Activated CD4-positive, alpha-beta T cell treated with anti-CD3 and anti-CD28 coated beads for 24 hours (primary cell): ENCODE results near the gene NPRL2.

Experiments used
- DNase-seq, 2 donors: peaks; one replicate each; pipeline ENCODE4 v3.0.0-alpha.2; 2020; ENCODE audit warnings: low read depth in 2 of 2

The NPRL2 gene

DNA sequence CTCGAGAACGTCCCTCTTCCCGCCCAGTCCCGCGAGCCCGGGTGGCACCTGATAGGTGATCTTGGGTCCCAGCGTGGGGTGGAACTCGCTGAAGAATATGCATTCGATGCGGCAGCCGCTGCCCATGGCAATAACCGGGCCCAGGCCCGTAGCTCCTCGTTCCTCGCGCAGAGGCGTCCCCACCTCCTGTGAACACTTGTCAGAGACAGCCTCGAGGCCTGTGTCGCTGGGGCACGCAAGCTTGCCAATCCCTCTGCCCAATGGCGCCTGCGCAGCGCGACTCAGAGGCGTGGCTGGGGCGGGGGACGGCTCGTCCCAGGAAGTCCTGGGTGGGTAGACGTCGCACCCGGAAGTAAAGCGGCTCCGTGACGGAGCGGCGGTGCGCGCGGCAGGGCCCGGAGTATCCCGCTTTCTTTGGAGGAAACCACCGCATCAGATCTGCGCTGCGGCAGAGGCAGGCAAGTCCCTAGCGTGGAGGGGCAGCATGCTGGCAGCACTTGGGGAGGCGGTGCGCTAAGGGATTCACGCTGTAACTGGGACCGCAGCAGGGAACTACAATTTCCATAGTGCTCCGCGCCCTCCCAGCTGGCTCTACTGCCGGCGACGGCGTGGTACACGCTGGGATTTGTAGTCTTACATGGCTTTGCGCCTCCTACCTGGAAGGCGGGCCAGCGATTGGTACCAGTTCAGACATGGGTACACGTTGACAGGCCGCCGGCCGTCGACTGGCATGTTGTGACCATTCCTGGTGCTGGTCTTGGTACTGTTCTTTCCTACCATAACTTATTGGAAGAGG lies at the start of gene NPRL2, which contains the start of gene CYB561D2:
TSS of gene NPRL2 (minus strand) at position 249 of the 796 bp plus-strand sequence. CDS start at position 126, 123 bp downstream.
TSS of gene CYB561D2 (plus strand) at position 336 of the 796 bp plus-strand sequence. CDS start 572 bp downstream, outside the sequence.
- DNase-seq, result peak; percentile 98

DNA sequence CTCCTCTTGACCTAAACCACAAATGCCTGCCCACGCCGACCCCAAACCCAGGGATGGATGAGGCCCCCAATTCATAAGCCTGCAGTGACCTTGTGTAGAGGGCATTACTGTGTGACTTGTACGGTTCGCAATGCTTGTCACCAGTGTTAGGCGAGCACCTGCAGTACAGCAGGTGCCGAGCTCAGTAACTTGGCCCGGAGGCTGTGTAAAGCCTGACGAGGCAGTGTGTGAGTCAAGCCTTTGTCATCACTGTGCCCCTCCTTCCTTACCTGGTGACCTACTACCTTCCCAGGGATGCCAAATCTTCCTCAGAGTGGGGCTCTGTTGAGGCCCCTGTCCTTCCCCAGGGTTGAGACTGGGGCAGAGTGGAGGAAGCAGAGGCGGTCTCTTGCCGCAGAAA lies 45.9 kb upstream of the NPRL2 start:
- DNase-seq, result no peak

DNA sequence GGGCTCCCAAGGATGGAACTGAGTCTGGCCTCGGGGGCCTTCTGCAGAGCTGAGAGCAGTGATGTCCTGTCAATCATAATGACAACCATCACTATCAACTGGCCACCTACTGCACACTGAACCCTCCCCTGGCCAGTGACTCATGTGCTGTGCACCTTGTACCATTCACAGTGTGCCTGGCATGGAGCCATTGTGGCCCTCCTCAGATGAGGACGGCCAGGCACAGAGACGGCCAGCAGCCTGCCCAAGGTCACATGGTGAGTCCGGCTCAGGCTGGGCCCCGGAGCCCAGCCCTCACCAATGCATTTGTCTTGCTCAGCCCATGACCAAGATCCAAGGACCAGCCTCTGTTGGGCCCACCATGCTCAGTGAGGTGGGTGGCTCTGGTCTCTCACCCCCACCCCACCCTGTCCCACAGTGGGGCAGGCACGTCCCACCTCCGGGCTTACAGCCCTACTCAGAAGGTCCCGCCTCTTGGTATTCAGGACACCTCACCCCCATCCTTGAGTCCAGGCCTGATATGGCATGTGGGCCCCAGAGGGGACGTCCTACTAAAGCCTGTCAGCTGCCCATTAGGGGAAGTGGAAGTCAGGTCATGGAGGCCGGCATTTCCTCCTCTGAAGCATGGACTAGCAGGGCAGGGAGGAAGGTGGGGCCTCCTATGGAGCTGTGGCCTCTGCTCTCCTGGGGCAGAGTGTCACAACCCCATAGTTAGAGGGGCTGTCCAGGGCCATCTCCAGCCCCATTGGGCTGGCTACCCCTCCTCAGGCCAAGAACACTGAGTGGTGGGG lies 44.7 kb upstream of the NPRL2 start:
- DNase-seq, result no peak

DNA sequence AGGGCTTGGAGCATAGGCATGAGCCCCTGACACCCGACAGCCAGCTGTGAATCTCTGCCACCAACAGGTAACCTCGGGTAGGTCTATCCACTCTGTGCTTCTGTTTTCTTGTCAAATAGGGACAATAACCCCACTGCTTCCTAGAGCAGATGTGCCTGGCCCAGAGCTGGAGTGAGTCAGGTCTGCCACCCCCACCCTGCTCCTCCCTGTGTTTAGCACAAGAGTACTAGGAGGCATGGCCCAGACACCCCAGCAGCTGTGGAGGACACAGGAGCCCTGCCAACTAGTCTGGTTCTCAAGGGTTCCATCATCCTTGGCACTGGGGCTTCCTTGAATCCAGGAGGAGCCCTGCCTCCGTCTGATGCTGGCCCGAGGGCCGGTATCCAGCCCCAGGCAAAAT lies 42.5 kb upstream of the NPRL2 start:
- DNase-seq, result no peak

DNA sequence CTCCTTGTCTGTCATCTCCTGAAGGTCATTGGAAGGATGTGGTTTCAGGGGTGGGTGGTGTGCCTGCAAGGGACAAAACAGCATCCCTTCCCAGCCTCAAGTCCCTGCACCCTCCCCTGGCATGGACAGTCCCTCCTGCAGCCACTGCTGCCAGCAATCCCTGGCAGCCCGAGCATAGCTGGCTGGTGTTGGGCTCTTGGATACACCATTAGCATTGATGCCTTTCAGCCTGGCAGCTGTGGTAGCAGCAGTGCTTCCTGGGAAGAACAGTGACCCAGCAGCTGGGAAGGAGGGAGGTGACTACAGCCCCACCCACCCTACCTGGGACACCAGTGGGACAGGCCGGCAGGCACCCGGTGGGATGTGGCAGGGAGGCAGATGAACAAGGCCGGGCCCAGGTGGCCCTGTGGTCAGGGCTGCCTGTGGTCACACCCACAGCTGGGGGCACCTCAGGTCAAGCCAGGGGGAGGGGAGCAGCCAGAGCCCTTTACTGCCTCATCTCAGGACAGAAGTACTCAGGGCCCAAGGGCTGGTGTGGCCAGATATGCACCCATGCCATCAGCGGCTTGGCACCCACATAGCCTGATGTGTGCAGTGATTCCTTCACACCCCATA lies 41.6 kb upstream of the NPRL2 start:
- DNase-seq, result no peak

DNA sequence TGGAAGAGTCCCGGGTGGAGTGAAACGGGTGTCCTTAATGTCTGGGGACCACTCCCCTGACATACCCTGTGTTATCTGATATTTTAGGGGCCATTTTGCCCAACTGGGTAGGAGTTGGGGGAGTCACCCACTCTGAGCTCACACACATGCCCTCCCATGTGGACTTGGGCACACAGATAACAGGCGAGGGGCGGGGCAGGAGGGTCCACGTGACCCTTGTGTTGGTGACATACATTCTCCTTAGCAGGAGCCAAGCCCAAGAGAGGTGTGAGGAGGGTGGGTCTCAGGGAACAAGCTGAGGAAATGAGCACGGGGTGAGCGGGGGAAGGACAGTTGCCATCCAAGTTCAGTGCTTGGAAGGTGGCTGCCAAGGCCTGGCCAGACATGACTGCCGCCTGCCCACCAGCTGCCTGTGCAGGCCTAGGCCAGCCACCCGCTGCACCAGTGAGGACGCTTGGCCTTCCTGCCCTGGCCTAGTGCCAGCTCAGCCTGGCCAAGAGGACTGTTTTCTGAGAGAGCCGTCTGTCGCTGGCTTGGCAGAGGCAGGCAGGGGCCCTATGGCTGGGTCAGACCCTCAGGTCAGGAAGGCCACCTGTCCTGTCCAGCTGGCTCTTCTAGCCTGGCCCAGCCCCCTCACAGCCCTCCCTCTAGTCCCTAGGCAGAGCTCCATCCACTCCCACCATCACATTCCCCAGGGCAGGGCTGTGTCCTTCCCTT lies 40.1 kb upstream of the NPRL2 start:
- DNase-seq, result no peak

DNA sequence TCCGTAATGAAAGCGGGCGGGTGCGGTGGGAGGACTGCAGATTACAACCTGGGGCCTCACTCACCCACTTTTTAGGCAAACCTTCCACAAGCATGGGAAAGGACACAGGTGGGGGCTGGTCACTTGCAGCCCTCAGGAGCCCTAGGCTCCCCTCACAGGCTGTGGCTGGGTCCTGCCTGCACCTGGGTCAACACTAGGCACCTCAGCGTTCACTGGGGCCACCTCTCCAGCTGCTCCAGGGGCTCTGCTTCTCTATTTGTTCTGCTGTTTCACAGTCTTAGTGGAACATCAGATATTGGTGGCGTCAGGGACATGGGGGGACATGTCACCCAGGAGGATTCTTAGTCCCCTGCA lies 38.8 kb upstream of the NPRL2 start:
- DNase-seq, result no peak

DNA sequence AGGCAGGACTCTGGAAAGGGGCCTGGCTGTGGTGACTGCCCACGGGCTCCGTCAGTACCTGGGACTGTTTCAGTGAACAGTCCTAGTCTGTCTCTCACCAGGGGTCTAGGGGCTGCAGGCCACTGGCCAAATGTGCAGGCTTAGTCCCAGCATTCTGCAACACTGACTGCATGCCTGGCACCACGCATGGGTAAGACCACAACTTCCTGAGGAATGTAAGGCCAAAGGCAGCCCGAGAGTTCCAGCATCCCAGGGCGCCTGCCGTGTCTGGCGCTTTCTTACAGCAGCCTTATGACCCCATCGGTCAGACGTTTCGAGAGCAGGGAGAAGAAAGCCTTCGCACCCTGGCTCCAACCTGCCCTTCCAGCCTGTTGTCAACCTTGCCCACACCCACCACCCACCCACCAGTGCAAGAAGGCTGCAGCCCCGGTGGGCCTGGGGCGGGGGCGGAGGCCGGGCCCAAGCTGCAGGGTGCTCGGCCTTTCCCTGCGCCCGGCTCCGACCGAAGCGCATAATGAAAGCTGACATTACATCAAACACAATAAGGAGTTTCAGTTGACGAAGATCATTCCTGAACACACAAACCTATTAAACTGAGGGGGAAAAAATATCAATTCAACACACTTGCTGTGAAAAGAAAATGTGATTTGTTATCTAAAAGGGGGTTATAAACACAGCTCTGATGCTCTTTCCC lies 38.3 kb upstream of the NPRL2 start:
- no peak for DNase-seq

DNA sequence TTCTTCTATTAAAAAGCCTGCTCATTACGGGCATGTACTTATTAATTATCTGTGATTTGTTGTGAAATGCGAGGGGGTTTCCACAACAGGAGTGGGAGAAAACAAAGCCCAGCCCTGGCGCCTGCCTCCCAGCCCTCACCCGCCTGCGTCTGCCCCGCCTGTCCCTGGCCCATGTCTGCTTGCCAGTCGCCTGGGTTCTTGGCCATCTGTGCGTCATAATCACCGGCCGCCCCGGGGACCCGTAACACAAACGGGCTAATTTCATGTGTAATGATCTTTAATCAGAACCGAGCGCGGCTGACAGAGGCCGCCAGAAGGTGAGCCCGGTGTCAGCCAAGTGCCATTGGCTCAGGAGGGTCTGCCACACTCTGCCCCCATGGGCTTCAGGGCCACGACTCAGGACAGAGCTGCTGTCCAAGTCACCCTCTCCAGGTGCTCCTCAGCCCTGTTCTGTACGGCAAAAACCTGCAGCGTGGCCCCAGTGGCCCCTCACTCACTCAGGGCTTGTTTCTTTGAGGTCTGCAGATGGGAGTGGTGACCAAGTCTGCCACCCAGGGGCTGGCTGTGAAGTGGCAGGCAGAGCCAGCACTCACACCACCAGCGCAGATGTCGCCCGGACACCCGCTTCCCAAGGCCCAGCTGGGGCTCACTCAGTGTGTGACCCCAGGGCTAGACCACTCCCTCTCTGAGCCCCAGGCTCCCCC lies 37.6 kb upstream of the NPRL2 start:
- DNase-seq, result no peak

DNA sequence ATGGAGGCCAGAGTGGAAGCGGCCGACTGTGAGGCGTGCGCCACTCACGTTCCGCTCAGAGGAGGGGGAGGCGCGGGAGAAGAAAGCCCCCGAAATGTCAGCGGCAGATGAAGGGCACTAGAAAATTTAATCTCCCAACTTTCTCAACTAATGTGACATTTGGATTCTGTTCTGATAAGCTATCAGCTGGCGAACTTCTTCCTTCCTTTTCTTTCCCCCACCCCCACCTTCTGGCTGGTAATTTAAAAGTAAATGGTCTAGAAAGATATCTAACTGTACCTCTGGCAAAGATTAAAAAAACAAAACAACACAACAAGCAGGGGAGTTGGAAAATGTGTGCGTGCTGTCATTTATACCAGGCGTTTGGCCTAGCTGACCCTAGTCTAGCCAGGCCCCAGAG lies 35.2 kb upstream of the NPRL2 start:
- DNase-seq, result no peak

DNA sequence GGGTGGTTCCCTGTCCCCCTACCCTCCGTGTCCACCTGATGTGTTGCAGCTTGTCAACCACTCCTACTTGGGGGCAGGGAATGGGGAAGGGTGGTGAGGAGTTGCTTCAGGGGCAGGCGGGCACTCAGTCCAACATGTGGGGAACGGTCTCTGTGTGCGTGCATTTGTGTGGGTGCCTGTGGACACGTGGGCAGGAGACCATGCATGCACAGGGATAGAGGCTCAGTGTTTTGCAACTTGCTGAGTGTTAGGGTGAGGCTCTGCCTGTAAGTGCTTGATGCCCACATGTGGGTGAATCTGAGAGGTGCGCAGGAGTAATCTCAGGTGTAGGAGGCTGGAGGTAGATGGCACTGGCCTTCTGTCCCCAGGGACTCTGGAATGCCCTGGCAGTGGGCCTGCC lies 33.2 kb upstream of the NPRL2 start:
- DNase-seq, result no peak

DNA sequence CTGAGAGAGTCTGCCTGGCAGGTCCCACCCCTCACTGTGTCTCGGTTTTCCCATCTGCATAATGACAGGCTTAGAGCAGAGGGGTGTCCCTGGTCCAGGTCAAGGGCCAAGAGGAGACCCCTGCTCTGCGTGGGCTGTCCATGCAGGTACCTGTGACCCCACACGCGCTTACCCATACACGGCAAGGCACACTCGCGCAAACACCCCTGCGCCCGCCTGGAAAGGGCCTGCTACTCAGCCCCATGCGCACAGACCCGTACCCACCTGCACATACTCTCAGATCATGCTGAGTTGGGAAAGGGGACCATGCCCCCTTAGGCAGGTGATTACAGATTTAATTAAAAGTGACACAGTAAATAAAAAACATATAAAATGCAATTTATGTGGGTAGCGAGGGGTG lies 32.1 kb upstream of the NPRL2 start:
- no peak for DNase-seq

DNA sequence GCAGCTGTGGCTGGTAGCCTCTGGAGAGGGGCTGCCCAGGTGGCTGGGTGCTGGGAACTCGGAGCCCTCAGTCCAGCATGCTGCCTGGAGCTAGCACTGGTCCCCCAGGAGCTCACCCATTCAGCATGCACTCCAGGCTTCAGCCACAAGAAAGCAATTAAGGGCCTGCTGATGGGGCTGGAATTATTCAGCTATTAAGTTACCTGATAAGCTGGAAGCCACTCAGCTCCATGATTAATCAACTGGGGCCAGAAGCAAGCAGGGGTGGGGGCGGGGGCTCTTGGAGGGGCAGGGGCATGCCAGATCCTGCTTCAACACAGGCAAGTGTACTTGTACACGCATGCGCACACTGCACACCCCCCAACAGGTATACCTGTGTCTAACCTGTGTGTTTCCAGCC lies 30.8 kb upstream of the NPRL2 start:
- DNase-seq, result no peak

DNA sequence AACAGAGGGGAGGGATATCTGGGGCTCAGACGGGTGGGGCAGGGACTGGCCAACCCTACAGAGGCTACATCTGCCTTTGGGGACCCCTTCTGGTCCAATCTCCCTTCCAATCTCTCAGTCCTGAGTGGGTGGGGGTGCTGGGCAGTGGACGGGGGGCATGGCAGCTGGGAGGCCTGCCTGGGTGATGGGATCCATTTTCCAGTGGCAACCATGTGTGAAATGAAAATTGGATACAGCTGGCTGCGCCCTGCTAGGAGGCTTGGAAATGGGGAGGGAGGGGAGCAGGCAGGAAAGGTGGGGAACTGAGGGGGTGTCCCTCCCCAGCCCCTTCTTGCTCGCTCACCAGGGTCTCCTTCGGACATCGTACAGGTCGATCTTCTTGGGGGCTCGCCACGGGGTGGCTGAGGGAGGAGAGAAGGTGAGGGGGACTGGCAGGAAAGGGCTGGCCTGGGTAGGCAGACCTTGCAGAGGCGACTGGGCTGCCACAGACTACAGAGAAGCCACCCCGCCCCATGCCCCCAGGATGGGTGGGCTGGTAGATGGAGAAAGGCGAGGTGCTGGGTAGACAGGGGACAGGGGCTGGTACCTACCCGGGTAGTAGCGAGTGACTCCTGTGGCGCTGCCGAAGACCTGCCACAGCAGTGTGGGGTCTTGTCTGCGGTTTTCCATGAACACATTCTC lies 30.0 kb upstream of the NPRL2 start:
- DNase-seq, result no peak

DNA sequence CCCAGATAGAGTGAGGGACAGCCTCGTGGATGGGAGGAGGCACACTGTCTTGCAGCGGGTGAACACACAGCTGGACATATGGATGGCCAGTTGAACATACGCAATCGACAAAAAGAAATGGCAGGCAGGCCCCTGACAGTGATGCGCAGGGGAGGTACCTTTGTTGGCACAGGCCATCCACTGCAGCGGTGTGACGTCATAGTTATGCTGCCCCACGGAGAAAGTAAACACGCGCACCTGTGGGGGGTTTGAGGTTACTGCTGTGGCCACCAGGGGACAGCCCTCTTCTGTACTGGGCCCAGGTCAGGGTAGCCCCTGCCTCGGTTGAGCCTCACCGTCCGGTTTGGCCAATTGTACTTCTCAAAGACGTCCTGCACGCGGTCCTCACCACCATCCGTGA lies 28.2 kb upstream of the NPRL2 start:
- no peak for DNase-seq

DNA sequence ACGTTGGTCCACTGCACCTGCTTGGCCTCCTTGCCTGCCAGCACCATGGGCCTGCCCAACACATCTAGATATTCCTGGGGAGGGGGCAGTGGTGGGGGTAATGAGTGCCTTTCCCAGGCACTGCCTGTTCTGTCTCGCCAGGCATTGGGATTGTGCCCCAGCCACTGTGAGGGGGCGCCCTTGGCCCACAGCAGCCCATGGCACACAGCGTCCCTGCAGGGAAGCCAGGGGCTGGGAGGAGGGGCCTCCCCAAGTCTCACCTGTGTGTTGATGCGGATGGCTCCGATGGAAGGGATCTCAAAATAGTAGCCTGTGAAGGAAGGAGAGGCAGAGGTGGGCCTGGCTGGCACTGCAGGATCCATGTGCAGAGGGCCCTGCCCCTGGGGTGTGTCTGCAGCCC lies 27.4 kb upstream of the NPRL2 start:
- no peak for DNase-seq

DNA sequence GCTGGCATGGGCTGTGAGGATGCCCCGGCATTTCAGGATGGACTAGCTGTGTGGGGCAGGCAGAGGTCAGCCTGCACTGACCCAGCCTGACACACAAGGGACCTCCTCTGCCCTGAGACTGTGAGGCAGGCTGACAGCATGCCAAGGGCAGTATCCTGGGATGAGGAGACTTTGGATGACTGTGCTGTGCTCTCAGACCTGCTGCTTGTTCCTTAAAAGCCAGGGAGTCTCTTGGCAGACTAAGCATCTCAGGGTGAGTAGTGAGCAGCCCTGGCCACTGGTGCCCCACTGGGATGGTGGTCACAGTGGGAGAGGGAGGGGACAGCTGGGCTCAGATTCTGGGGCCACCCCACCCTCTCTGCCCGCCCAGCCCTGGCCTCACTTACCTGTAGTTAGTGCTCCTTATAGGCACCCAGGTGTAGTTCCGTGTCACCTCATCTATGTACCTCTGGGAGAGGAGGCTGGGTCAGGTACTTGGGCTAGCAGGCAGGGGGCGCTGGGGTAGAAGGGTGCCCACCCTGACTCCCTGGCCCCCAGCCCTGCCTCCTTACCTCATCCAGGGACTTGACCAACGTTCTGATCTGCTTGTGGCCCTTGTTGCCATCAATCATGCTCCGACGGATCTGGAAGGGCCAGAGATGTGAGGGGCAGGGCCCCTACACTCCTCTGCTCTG lies 24.8 kb upstream of the NPRL2 start:
- DNase-seq, result no peak

DNA sequence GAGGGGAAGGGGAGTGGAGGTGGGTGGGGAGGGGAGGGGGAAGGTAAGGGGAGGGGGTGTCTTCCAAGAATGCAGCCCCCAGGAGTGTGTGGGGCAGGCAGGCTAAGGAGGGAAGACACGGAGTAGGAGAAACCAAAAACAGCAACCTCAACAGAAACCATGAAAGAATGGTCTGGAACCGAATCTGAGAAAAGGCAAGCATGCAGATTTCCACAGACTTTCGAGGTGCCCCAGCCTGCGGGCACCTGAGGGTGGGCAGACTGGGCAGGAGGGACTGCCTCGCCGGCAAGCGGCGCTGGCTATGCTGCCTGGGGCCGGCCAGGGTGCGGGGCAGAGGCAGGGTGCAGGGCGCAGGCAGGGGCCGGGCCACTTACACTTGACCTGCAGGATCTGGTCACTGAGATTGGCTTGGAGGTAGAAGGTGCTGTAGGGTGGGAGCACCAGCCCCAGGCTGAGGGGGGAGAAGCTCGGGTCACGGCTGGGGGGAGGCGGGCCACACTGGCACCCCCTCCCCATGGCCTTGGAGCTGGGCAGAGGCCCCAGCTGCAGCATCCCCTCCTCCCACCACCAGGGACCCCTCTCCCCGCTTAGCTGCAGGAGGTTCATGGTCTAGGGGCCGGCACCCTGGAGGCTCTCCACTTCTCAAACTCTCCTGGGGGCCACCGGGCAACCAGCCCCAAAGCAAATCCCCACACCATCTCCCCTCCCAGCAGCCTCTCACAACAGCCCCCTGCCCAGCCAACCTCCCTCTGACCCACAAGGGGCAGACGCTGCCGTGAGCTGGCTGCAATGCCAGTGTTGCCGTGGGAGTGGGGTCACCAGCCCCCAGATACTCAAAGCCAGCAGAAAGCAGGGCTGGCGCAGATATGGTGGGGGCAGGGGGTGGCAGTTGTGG lies 24.0 kb upstream of the NPRL2 start:
- DNase-seq, result no peak
